NT2/D1 (cell line): ENCODE results near the gene PIP5K1C.

Experiments used
- SUZ12 ChIP-seq: IDR thresholded peaks from 2 replicates; pipeline ENCODE4 v1.6.1; 2011; ENCODE audit not compliant: insufficient read length, insufficient read depth; ENCODE audit errors: extremely low read depth
- YY1 ChIP-seq: IDR thresholded peaks from 2 replicates; pipeline ENCODE4 v1.6.1; 2011; ENCODE audit not compliant: insufficient read length, insufficient read depth
- ZNF274 ChIP-seq: IDR thresholded peaks from 2 replicates; pipeline ENCODE4 v1.6.1; 2011; ENCODE audit warnings: mild to moderate bottlenecking, low read depth, low read length

DNA sequence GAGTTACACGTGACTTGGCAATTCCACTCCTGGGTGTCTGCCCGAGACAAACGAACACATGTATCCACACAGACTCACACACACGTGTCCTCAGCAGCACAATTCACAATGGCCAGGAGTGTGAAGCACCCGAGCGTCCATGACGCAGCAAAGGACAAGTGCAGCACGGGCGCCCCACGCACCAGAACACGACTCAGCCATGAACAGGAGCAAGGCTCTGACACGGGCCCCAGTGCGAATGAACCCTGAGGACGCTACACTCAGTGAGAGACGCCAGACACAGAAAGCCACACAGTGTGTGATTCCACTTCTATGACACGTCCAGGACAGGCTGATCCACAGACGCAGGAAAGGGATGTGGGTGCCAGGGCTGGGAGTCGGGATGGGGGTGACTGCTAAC lies 36.4 kb downstream of the PIP5K1C start:
- no peak for TF ChIP-seq YY1
- TF ChIP-seq SUZ12, result no peak
- no peak for TF ChIP-seq ZNF274
